HG02678 (cell line): ENCODE results near the gene PEX14.

Experiments used
- ATAC-seq: cut with Tn5 transposase; IDR thresholded peaks from one replicate; pipeline ENCODE4 v1.9.1; 2021; ENCODE audit warnings: mild to moderate bottlenecking, moderate library complexity; ENCODE audit not compliant: unreplicated experiment

Gene PEX14

GRCh38 chr1:10675813-10676212 is 201.1 kb downstream of the PEX14 start:
- no peak for ATAC-seq

- ATAC-seq = no peak
Measured at GRCh38 chr1:10676963-10677362, 202.2 kb downstream of the PEX14 start.

- ATAC-seq = no peak
Measured at GRCh38 chr1:10677491-10678391, 203.0 kb downstream of the PEX14 start.

- no peak for ATAC-seq
Measured at GRCh38 chr1:10678402-10678801, 203.7 kb downstream of the PEX14 start.

- ATAC-seq = no peak
Measured at GRCh38 chr1:10678852-10679251, 204.1 kb downstream of the PEX14 start.

GRCh38 chr1:10679496-10680220 is 204.9 kb downstream of the PEX14 start:
- ATAC-seq = no peak
